ENCODE measurements around the gene GALP.
A peak's percentile ranks its signal among the peaks of the same experiment; 100 is the strongest.
"Not testable (repeated sequence)": the region's sequence is repeated elsewhere in the genome, so short reads cannot be mapped to it uniquely, and the experiment has no call there.

GALP gene

DNA sequence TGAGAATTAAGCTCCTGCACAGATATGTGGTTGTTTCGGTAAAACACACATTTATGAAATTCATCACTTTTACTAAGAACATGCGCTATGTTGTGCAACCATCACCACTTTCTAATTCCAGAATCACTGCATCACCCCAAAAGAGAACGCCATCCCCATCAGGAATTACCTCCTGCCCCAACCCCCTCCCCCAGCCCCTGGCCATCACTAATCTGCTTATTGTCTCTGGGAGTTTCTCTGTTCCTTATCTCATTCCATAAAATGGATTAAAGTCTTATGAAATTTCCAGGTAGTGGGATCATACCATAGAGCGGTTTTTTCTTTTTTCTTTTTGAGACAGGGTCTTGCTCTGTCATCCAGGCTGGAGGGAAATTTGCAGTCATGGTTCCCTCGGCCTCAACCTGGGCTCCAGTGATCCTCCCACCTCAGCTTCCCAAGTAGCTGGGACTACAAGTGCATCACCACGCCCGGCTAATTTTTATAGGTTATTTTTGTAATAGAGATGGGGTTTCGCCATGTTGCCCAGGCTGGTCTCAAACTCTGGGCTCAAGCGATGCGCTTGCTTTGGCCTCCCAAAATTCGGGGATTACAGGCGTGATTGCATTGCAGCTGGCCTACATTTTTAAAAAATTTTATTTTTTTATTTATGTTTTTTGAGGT is 18.3 kb downstream of the GALP start:
- DNase-seq = no peak

DNA sequence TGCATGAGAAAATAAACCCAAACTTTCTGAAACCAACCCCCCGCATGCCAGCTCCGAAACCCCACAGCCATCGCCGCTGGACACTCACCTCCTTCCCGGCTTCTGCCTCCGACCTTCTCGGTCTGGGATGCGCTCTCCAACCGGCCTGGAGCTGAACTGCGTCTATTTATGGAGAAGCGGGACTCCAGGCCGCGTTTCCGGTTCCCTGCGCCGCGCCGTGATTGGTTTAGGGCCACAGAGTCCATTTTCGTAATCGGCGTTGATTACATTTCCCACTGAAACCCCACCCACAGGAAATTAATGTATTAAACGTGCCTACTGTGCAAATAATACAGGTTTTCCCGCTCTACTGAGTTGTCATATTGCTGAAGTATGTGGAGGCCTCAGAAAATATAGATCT is 21.8 kb downstream of the GALP start, which contains the start of gene ZSCAN5B:
ZSCAN5B (minus strand) TSS at position 138 of the 400 bp plus-strand sequence. CDS start 4,731 bp downstream, outside the sequence.
- not testable (repeated sequence) for DNase-seq

DNA sequence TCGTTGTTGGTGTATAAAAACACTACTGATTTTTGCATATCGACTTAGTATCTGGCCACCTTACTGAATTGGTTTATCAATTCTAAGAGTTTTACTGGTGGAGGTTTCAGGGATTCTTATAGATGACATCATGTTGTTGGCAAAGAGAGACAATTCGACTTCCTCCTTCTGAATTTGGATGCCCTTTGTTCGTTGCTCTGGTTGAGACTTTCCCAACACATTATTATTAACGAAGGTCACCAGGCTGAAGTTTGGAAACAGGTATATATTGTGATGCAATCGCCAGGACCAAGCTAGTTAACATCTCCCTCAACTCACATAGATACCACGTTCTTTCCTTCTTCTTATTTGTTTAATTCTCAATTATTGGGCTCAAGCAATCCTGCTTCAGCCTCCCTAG is 23.9 kb downstream of the GALP start:
- no peak for DNase-seq

DNA sequence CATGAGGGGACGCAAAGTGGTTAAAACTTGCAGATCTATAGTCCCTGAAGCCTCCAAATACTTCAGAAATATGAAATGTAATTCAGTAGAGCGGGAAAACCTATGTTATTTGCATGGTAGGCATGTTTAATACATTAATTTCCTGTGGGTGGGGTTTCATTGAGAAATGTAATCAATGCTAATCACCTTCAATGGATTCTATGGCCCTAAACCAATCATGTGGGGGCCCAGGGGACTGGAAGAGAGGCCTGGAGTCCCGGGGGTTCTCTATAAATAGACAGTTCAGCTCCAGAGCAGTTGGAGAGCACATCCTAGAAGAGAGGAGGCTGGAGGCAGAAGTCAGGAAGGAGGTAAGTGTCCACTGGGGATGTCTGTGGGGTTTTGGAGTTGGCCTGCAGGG is 26.2 kb downstream of the GALP start, which contains the start of gene ZSCAN5C:
ZSCAN5C (plus strand) TSS at position 301 of the 400 bp plus-strand sequence. CDS start 3,641 bp downstream, outside the sequence.
- no peak for DNase-seq

DNA sequence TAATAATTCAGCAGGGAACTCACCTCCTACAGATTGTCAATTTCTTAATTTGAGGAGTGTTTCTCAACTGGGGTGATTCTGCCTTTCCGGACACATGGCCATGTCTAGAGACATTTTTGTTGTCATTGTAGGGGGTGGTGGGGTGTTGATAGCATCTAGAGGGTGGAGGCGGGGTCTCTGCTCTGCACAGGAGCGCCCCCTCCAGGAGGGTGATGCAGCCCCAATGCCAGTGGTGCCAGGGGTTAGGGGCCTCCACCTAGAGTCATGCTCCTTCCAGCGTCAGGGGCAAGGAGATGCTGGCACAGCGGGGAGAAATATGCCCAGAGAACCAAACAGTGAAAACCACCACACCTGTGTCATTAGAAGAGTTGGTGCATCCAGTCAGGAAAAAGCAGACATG is 31.8 kb downstream of the GALP start:
- DNase-seq = not testable (repeated sequence)

DNA sequence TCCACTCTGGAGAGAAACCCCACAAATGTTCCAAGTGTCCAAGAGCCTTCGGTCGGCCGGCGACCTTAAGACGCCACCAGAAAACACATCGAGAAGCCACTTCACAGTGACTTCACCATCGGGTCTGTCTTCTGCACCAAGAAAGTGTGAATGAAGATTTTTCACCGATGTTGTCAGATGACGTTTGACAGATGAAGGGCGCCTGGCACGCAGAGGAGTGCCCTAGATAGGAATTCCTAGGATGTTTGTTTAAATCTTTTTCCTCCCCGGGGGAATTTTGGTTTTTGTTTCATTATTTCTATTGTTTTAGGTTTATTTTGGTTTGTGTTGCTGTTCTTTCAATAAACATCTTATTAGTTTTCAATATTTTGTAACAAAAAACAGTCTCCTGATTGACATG is 33.3 kb downstream of the GALP start:
- no peak for DNase-seq

DNA sequence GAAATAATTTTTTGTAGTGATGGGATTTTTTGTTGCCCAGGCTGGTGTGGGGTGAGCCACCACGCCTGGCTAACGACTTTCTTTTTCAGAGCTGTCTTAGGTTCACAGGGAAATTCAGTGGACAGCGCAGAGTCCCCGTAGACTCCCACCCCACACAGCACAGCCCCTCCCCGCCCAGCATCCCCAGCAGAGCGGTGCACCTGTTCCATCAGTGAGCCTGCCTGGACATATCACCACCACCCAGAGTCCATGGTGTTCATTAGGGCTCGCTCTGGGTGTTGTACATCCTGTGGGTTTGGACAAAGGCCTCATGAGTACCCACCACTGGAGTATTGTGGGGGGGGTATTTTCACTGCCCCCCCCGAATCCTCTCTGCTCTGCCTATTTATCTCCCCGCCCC is 34.2 kb downstream of the GALP start:
- DNase-seq = not testable (repeated sequence)

DNA sequence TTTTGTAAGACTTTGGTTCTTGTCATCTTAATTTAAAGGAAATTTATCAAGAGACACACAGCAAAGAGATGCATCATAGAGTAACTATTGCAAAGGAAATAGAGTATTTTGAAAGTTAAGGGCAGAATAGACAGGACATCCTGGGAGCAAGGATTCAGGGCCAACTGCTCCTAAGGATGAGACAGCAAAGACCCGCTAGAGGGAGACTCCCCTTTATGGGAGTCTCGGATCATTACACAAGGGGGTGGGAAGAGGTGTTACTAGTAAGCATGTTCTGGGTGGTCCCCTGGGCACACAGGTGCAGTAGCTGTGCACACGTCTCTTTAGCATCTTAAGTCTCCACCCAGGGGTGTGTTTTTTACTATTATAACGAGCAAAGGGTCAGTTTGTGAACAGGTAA is 35.9 kb downstream of the GALP start:
- no peak for DNase-seq

DNA sequence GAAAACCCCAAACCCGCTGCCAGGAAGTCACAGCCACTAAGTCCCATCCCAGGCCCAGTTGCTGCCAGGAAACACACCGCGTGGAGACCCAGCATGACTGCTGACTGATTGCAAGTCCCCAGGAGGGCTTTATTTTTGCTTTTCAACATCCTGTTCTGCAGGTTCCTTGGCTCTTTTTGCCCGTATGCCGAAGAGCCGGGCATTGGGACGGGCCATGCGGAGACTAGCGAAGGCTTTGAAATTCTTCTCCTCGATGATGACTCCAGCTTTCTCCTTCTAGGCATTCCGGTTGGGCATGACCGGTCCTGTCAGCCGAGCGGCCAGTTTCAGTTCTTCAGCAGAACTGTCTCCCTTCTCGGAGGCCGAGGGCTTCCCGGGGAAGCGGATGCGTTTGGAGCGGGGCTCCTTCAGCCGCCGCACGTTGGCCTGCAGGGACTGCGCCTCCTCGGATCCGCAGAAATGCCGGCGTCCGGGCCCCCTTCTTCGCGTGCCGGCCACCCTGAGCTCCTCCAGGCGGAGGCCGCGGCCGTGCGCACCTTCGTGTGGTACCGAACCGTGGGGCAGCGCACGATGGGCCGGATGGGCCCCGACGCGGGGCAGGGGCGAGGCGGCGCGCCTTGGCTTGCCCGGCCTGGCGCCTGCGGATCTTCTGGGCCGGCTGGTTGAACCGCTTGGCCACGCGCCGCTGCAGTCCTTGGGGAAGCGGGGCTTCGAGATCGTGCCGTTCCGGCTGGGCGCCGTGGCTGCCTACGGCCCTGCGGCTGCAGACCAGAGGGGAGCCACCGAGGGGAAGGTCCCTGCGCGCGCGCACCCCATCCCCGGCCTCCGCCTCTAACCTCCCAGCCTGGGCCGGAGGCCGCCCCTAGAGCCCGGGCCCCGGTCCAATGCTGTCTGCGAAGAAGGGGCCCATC is 41.5 kb downstream of the GALP start:
- DNase-seq = peak; percentile 55

DNA sequence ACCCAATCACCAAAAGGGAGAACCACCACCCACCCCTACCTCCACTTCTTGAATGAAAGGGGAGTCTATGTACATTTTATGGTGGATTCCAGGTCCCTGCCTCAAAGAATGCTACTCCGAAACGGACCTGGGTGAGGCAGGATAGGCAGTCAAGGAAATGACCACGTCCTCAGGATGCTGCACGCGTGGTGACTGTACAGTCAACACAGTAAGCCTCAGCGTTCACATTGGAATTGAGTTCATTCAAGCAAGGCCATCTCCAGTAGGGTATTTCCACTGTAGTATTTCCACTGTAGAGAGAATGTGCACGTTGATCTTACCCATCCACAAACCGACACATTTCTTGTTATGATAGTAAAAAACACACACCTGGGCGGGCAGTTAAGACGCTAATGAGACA is 43.2 kb downstream of the GALP start:
- no peak for DNase-seq

DNA sequence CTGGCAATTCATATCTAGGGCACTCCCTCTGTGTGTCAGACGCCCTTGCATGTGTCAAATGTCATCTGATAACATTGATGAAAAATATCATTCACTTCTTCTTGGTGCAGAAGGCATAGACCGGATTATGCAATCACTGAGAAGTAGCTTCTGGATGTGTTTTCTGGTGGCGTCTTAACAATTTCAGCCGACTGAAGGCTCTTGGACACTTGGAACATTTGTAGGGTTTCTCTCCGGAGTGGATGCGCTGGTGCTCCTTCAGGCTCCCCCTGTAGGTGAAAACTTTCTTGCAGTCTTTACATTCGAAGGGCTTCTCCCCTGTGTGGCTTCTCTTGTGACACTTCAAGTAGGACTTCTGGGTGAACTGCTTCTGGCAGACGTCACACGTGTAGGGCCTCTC is 45.6 kb downstream of the GALP start:
- not testable (repeated sequence) for DNase-seq

DNA sequence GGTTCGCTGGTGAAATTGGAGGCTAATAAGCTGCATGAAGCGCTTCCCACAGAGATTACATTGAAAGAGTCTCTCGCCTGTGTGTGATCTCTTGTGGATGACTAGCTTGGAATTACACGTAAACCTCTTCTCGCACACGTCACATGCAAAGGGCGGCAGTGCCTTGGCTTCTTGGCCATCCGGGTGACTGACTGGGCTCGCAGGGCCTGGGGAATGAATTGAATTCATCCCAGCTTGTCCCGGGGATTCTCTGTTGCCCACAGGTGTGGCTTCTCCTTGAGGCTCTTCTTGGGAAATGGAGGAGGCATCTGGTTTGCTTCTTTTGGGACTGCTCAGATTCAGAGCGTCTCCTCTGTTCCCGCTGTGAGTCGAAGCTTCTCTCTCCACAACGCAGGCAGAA is 46.0 kb downstream of the GALP start:
- no peak for DNase-seq

DNA sequence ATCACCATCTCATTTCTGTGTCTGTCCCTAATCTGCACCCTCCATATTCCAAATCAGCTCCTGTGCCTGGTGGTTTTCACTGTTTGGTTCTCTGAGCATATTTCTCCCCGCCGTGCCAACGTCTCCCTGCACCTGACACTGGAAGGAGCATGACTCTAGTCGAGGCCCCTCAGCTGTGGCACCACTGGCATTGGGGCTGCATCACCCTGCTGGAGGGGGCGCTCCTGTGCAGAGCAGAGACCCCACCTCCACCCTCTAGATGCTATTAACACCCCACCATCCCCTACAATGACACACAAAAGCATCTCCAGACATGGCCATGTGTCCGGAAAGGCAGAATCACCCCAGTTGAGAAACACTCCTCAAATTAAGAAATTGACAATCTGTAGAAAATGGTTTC is 47.1 kb downstream of the GALP start:
- no peak for DNase-seq

DNA sequence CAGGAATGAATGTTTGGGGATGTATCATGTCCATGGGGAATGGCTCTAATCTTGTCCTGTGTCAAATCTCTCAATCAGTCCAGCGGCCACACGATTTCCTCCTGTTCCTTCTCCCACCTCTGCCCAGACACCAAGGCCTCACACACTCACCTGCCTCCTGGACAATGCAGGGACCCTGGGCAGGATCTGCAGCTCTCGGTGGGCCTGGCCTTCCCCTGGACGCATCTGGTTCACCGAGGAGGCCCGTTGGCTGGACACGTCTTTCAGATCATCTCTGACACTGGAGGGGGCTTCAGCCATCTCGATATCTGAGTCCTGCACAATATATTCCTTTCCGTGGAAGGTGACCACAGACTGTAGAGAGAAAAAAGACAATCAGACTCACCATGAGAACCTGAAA is 47.7 kb downstream of the GALP start:
- no peak for DNase-seq

Measured in activated CD8-positive, alpha-beta memory T cell treated with anti-CD3 and anti-CD28 coated beads for 24 hours (primary cell).